Measurements from ENCODE around the gene FBXO46. TPM values are rescaled to one million over a fixed set of nuclear protein-coding genes. Genes with fewer than 3 reads are reported as not detected.

Gene FBXO46
- polyA plus RNA-seq, 2 of the 4 experiments (the other 2 are of a cell fraction) = 4.9 to 12.7 TPM

GRCh38 chr19:45716359-45717130 is 14.2 kb downstream of the FBXO46 start (continued):
- no peak for TF ChIP-seq CTCF (IDR thresholded peaks at IDR 0.05)
- no peak for TF ChIP-seq ZSCAN20 (CRISPR knock-in tag; IDR thresholded peaks at IDR 0.05)
- TF ChIP-seq TP53 (CRISPR knock-in tag; IDR thresholded peaks at IDR 0.05) = peak; percentile 41; the same call in 1 of the 2 replicates
- no peak for TF ChIP-seq JUNB (IDR thresholded peaks at IDR 0.05)
- TF ChIP-seq HDAC2 (IDR thresholded peaks at IDR 0.05) = no peak
- TF ChIP-seq FOSB (CRISPR knock-in tag; IDR thresholded peaks at IDR 0.05) = 0 out of 2 replicates have a peak, but pooled peaks have one; percentile 32
- no peak for TF ChIP-seq MAFK (IDR thresholded peaks at IDR 0.05; ENCODE audit: partially characterized antibody)
- no peak for TF ChIP-seq CBX2 (IDR thresholded peaks at IDR 0.05; ENCODE audit: borderline replicate concordance, low read depth)
- no peak for TF ChIP-seq MAZ (IDR thresholded peaks at IDR 0.05; ENCODE audit: borderline replicate concordance, low read depth, low read length)
- no peak for TF ChIP-seq ATOH8 (CRISPR knock-in tag; IDR thresholded peaks at IDR 0.05; ENCODE audit: low read depth)
- no peak for TF ChIP-seq CBX8 (IDR thresholded peaks at IDR 0.05)
- peak; percentile 24; the same call in 1 of the 2 replicates for TF ChIP-seq PHF8 (IDR thresholded peaks at IDR 0.05; ENCODE audit: borderline replicate concordance, low read depth)
- peak; percentile 77; the same call in 1 of the 2 replicates for TF ChIP-seq TFCP2L1 (CRISPR knock-in tag; IDR thresholded peaks at IDR 0.05)
- TF ChIP-seq NFE2L2 (conservative IDR thresholded peaks at IDR 0.05; ENCODE audit: low read length) = no peak
- TF ChIP-seq RCOR1 (IDR thresholded peaks at IDR 0.05; ENCODE audit: low read depth, low read length) = no peak

- WGBS (ENCODE audit: missing lambda C conversion rate) = 82% methylated on average over 3 of the region's 3 CpGs
- Histone ChIP-seq H3K9me3 (no peaks in the 10 kb centered on the region), H3K27ac (peak overlapping the region in 1 of 2 experiments; percentile 14; a peak in 2 of 6 replicates), H3K4me2 (peak overlapping the region; percentile 84; the same call in 2 of the 3 replicates), H3K4me1 (peaks cover 34% of the 10 kb centered on the region), H3K4me3 (no peak overlapping the region)
- ChIA-PET POLR2A (interaction anchor here (1.2 kb wide), 1 partner anchor 54 kb away, joined by 4 read pairs; the partner anchor contains the start of gene SIX5), CTCF (interaction anchor here (0.9 to 12.7 kb wide), 9 partner anchors 8 to 158 kb away, joined by 3 to 160 read pairs (median 7); partner anchors contain the start of genes QPCTL, SIX5 and SNRPD2)
- ATAC-seq = no peak
- TF ChIP-seq HOXB13 (CRISPR knock-in tag; IDR thresholded peaks at IDR 0.05; ENCODE audit: low read depth) = 0 out of 2 replicates have a peak, but pooled peaks have one; percentile 44
- no peak for TF ChIP-seq KDM1A (IDR thresholded peaks at IDR 0.05; ENCODE audit: low read depth)
- no peak for DNase-seq (ENCODE audit: low read depth in 1 of 2, low spot score in 1 of 2)
- FAIRE-seq = no peak
Observed at GRCh38 chr19:45715139-45715538, 15.6 kb downstream of the FBXO46 start.

GRCh38 chr19:45713141-45713540 is 17.6 kb downstream of the FBXO46 start:
- FAIRE-seq = no peak
- no peak for DNase-seq (ENCODE audit: low read depth in 1 of 2, low spot score in 1 of 2)
- ATAC-seq = no peak
- no peak overlapping the region for H3K27ac ChIP-seq
- 92% methylated on average over 11 of the region's 15 CpGs for whole genome bisulfite sequencing (ENCODE audit: missing lambda C conversion rate)
- H3K9me3 ChIP-seq = no peaks in the 10 kb centered on the region
- no peak overlapping the region for H3K4me3 ChIP-seq
- peaks cover 21% of the 10 kb centered on the region for H3K4me1 ChIP-seq
- no peak for TF ChIP-seq CEBPB (IDR thresholded peaks at IDR 0.05)
- no peak for TF ChIP-seq KDM5A (IDR thresholded peaks at IDR 0.05)
- no peak for TF ChIP-seq NPAS2 (CRISPR knock-in tag; IDR thresholded peaks at IDR 0.05; ENCODE audit: borderline replicate concordance)
- no peak for TF ChIP-seq E2F6 (IDR thresholded peaks at IDR 0.05; ENCODE audit: borderline replicate concordance, low read depth)
- TF ChIP-seq ZC3H11A (IDR thresholded peaks at IDR 0.05) = no peak
- TF ChIP-seq RNF2 (IDR thresholded peaks at IDR 0.05; ENCODE audit: borderline replicate concordance, low read depth) = no peak
- TF ChIP-seq MAX (IDR thresholded peaks at IDR 0.05) = no peak
- TF ChIP-seq TFCP2L1 (CRISPR knock-in tag; IDR thresholded peaks at IDR 0.05) = no peak
- no peak for TF ChIP-seq USF2 (IDR thresholded peaks at IDR 0.05)
- no peak for TF ChIP-seq NFE2L2 (conservative IDR thresholded peaks at IDR 0.05; ENCODE audit: low read length)
- no peak for TF ChIP-seq ESRRA (IDR thresholded peaks at IDR 0.05; ENCODE audit: borderline replicate concordance, low read length)
- TF ChIP-seq SMC3 (IDR thresholded peaks at IDR 0.05) = no peak
- TF ChIP-seq RAD21 (conservative IDR thresholded peaks at IDR 0.05 in 1 of 2, IDR thresholded peaks at IDR 0.05 in 1 of 2) = no peak
- TF ChIP-seq HDAC2 (IDR thresholded peaks at IDR 0.05) = no peak
- TF ChIP-seq MAZ (IDR thresholded peaks at IDR 0.05; ENCODE audit: borderline replicate concordance, low read depth, low read length) = no peak
- no peak overlapping the region for H3K4me2 ChIP-seq
- ChIA-PET CTCF (interaction anchor here (0.8 to 12.7 kb wide), 7 partner anchors 13 to 57 kb away, joined by 3 to 160 read pairs (median 4); partner anchors contain the start of genes QPCTL, SIX5 and SNRPD2), POLR2A (interaction anchor here (1.4 kb wide), 1 partner anchor 9 kb away, joined by 3 read pairs; no protein-coding TSS in a partner anchor)
